SJCRH30 (cell line): ENCODE results near the gene CALCOCO1. TPM values are rescaled to one million over a fixed set of nuclear protein-coding genes. Genes with fewer than 3 reads are reported as not detected.

Source experiments
- DNase-seq, 2 experiments: peaks; one replicate each; pipeline ENCODE4 v3.0.0-alpha.2; 2015 to 2020
- H3K27ac ChIP-seq: fragments of 250-450 bp; sonication (Bioruptor Pico); 2 replicates; pipeline ENCODE4 v1.5.1; 2020; ENCODE audit warnings: mild to moderate bottlenecking, moderate library complexity
- H3K27me3 ChIP-seq: fragments of 250-450 bp; sonication (Bioruptor Pico); 2 replicates; pipeline ENCODE4 v1.5.1; 2020; ENCODE audit warnings: mild to moderate bottlenecking, moderate library complexity
- H3K36me3 ChIP-seq: fragments of 250-450 bp; sonication (Bioruptor Pico); 2 replicates; pipeline ENCODE4 v1.5.1; 2020; ENCODE audit warnings: mild to moderate bottlenecking, moderate library complexity
- H3K4me1 ChIP-seq: fragments of 250-450 bp; sonication (Bioruptor Pico); 2 replicates; pipeline ENCODE4 v1.5.1; 2020; ENCODE audit warnings: mild to moderate bottlenecking, moderate library complexity
- H3K4me3 ChIP-seq: fragments of 250-450 bp; sonication (Bioruptor Pico); 2 replicates; pipeline ENCODE4 v1.5.1; 2020; ENCODE audit warnings: mild to moderate bottlenecking, moderate library complexity
- H3K9me3 ChIP-seq: fragments of 250-450 bp; sonication (Bioruptor Pico); replicated peaks from 2 replicates; pipeline ENCODE4 v1.5.1; 2020; ENCODE audit warnings: mild to moderate bottlenecking, moderate library complexity
- total RNA-seq: library from RNA; depleted of rRNA; stranded (reverse); fragments of >200 nt; shearing (Covaris generic); gene quantifications from 2 replicates; pipeline ENCODE4 v1.2.3, GENCODE V29; 2014

CALCOCO1 gene
- total RNA-seq, 1 experiment from 2014 or later = 20.3 TPM

DNA sequence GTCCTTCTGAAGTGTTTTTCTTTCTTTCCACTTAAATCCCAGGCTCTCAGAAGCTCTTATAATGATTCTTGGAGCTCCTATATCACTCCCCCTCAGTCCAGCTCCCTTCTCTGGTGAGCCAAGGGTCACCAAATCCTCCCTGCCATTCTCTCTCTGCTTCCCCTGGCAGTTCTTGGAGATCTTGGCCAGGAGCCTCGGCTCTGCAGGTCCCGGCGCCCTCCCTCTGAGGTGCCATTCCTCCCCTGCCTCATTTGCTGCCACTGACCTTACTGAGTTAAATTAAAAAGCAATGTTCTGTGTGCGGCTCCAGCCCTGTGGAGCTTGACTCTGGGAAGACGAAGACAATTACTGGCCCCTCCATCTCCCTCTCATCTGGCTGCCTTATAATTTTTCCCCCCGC lies 17.5 kb upstream of the CALCOCO1 start:
- no peak for DNase-seq
- no peak overlapping the region for H3K27ac ChIP-seq
- no peaks in the 10 kb centered on the region for H3K4me1 ChIP-seq
- H3K36me3 ChIP-seq = no peaks in the 10 kb centered on the region
- no peak overlapping the region for H3K4me3 ChIP-seq
- H3K9me3 ChIP-seq = no peaks in the 10 kb centered on the region
- peaks cover 16% of the 10 kb centered on the region for H3K27me3 ChIP-seq

DNA sequence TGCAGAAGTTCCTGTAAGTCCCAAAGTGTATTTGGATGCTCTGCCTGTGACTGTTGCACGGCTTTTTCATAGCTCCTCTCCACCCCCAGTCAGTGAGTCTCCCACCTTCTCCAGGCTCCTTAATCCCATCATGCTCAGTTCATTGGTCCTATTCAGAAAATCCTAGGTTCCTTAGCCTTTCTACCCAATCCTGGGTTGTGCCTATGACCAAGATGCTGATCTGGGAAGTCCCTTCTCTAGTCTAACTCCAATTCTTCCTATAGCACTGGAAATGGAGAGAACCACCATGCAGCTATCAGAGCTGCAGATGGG lies 16.8 kb upstream of the CALCOCO1 start:
- Histone ChIP-seq H3K27ac (no peak overlapping the region), H3K4me1 (no peaks in the 10 kb centered on the region), H3K9me3 (no peaks in the 10 kb centered on the region), H3K4me3 (no peak overlapping the region), H3K36me3 (no peaks in the 10 kb centered on the region), H3K27me3 (peaks cover 18% of the 10 kb centered on the region; the same call in 1 of the 2 replicates)
- no peak for DNase-seq

GRCh38 chr12:53743266-53744129 lies 16.2 kb upstream of the CALCOCO1 start:
- Histone ChIP-seq H3K4me3 (no peak overlapping the region), H3K27me3 (peaks cover 23% of the 10 kb centered on the region; the same call in 1 of the 2 replicates), H3K27ac (no peak overlapping the region), H3K4me1 (no peaks in the 10 kb centered on the region), H3K9me3 (no peaks in the 10 kb centered on the region), H3K36me3 (no peaks in the 10 kb centered on the region)
- DNase-seq = peak; percentile 36 to 83

DNA sequence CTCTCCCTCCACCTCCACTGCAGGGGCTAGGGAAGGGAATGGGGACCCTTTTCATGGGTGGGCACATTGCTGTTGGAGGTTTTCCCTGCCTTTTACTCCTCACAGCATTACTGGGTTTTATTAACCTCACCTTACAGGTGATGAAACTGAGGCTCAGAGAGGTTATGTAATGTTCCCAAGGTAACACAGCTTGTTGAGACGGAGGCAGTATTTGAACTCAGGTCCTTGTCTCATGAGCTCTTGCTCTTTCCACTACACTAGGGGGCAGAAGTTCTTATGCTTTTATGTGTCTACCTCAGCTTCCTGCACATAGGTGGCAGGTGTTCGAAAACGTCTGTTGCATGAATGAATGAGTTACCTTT lies 12.9 kb upstream of the CALCOCO1 start:
- H3K9me3 ChIP-seq = no peaks in the 10 kb centered on the region
- no peak overlapping the region for H3K27ac ChIP-seq
- no peaks in the 10 kb centered on the region for H3K36me3 ChIP-seq
- H3K27me3 ChIP-seq = peaks cover 26% of the 10 kb centered on the region
- no peaks in the 10 kb centered on the region for H3K4me1 ChIP-seq
- DNase-seq = no peak
- H3K4me3 ChIP-seq = no peak overlapping the region

GRCh38 chr12:53739214-53740129 lies 12.2 kb upstream of the CALCOCO1 start:
- peaks cover 31% of the 10 kb centered on the region for H3K27me3 ChIP-seq
- no peak overlapping the region for H3K4me3 ChIP-seq
- no peak for DNase-seq

DNA sequence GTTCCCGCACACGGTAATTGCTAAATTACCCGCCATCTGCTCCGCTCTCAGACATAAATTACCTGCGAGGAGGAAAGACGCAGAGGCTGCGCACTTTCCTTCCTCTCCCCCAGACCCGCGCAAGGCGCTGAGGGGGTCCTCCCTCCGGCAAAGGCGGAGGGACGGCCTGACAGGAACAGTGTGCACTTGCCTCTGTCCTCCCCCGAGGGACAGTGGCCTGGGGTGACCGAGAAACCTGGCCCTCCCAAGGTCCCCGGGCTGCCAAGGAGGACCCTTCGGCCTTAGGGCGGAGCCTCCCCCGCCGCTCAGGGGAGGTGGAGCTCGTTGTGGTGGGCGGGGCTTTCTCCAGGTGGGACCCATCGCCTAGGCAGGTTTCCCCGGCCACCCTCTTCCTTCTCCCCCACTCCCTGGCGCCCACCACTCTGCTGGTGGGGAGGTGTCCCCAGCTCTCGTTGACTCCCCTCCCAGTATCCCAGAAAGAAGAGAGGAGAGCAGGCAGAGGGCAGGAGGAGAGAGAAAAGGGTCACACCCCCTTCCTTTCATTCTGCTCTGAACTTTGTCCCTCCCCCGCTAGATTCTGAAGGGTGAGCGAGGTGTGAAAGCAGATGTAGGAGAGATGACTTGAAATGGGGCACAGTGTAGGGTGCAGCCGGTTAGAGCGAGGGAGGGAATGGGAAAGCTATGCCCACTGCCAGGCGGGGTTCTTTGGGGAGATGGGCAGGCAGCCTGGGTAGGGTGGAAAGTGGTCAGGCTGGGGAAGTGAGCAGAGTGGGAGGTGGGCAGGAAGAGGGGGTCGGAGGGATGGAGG lies 11.4 kb upstream of the CALCOCO1 start:
- no peak overlapping the region for H3K4me3 ChIP-seq
- DNase-seq = no peak
- H3K9me3 ChIP-seq = no peaks in the 10 kb centered on the region
- H3K36me3 ChIP-seq = no peaks in the 10 kb centered on the region
- H3K27me3 ChIP-seq = peaks cover 31% of the 10 kb centered on the region
- H3K4me1 ChIP-seq = no peaks in the 10 kb centered on the region
- H3K27ac ChIP-seq = no peak overlapping the region

More at GRCh38 chr12:53739214-53740129, 12.2 kb upstream of the CALCOCO1 start:
- Histone ChIP-seq H3K9me3 (no peaks in the 10 kb centered on the region), H3K27ac (no peak overlapping the region), H3K36me3 (no peaks in the 10 kb centered on the region), H3K4me1 (no peaks in the 10 kb centered on the region)

DNA sequence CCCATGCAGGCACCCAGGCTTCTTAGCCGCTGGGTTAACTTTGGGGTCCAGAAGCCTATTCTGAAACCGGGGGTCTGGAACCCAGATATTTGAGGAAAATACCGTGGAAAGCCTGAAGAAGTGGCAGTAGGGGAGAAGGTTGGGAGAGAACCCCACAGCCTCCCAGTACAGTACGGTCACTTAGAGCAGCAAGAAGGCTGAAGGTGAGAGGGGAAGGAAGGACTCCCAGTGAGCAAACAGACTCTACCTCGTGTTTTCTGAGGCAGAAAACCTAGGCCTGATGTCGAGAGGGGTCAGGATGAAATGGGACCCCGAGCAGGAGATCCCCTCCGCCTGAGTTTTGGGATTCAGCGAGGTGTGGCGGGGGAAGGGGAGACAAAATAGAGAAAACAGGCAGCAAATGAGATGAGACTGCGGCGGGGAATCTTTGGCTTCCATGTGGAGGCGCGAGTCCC lies 10.7 kb upstream of the CALCOCO1 start:
- Histone ChIP-seq H3K36me3 (no peaks in the 10 kb centered on the region), H3K4me3 (no peak overlapping the region), H3K27me3 (peaks cover 31% of the 10 kb centered on the region), H3K27ac (no peak overlapping the region), H3K4me1 (no peaks in the 10 kb centered on the region), H3K9me3 (no peaks in the 10 kb centered on the region)
- DNase-seq = no peak

GRCh38 chr12:53737093-53737808 lies 10.0 kb upstream of the CALCOCO1 start:
- H3K27me3 ChIP-seq = peaks cover 31% of the 10 kb centered on the region
- no peaks in the 10 kb centered on the region for H3K36me3 ChIP-seq
- H3K4me1 ChIP-seq = no peaks in the 10 kb centered on the region
- no peaks in the 10 kb centered on the region for H3K9me3 ChIP-seq
- H3K27ac ChIP-seq = no peak overlapping the region
- DNase-seq = no peak
- no peak overlapping the region for H3K4me3 ChIP-seq

DNA sequence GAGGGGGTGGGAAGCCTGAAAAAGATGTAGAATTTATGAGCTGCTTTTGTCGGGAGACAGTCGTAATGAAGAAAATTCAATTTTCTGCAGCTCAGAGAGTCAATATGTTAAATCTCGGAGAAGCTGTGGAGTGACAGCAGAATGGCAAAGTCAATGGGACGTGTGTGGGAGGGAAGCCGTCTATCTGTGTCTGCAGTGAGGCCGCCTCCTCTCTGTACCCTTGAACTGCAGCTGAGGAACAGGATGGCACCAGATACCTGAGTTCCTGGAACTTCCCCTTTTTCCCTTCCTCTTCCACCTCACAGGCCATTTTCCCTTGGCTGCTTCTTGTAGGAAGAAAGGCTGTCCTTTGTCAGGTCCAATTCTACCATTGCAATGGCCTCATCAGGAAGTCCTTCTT lies 9.3 kb upstream of the CALCOCO1 start:
- Histone ChIP-seq H3K4me3 (no peak overlapping the region), H3K36me3 (no peaks in the 10 kb centered on the region), H3K27me3 (peaks cover 31% of the 10 kb centered on the region), H3K27ac (no peak overlapping the region), H3K4me1 (no peaks in the 10 kb centered on the region), H3K9me3 (no peaks in the 10 kb centered on the region)
- DNase-seq = no peak

DNA sequence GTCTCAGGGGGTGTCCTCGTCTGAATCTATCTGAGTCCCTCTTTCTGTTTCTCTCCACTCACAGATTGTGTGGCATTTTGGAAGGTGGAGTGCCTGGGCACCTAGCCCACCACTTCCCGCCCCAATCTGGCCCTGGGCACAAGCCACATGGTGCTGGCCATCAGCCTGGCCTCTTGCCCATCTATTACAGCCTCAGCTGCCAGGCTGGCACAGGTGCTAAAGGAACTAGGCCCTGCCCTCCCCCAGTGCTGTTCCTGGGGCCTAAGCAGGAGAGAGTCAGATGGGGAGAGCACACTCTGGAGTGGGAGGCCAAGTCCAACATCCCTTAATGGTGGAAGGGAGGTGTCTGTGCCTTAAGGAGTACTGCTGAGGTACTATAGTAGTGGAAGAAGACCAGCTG lies 8.3 kb upstream of the CALCOCO1 start:
- no peak overlapping the region for H3K4me3 ChIP-seq
- peaks cover 31% of the 10 kb centered on the region for H3K27me3 ChIP-seq
- H3K27ac ChIP-seq = no peak overlapping the region
- DNase-seq = no peak
- no peaks in the 10 kb centered on the region for H3K4me1 ChIP-seq
- no peaks in the 10 kb centered on the region for H3K9me3 ChIP-seq
- no peaks in the 10 kb centered on the region for H3K36me3 ChIP-seq

DNA sequence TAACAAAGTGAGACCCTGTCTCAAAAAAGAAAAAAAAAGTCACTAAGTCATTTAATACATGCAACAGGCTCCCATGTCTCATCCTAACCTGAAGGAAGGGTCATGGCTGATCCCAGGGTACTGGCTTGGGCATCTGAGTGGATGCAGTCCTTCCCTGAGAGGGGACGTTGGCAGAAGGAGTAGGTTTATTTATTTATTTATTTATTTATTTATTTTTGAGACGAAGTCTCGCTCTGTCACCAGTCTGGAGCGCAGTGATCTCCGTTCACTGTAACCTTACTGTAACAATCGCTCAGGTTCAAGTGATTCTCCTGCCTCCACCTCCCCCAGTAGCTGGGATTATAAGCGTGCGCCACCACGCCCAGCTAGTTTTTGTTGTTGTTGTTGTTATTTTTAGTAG lies 7.2 kb upstream of the CALCOCO1 start:
- H3K9me3 ChIP-seq = no peaks in the 10 kb centered on the region
- no peaks in the 10 kb centered on the region for H3K36me3 ChIP-seq
- H3K27me3 ChIP-seq = peaks cover 25% of the 10 kb centered on the region
- no peak overlapping the region for H3K4me3 ChIP-seq
- no peak for DNase-seq
- H3K4me1 ChIP-seq = no peaks in the 10 kb centered on the region
- no peak overlapping the region for H3K27ac ChIP-seq

- no peak for DNase-seq
- no peak overlapping the region for H3K27ac ChIP-seq
- peaks cover 20% of the 10 kb centered on the region for H3K27me3 ChIP-seq
- H3K9me3 ChIP-seq = no peaks in the 10 kb centered on the region
- H3K4me1 ChIP-seq = no peaks in the 10 kb centered on the region
- no peaks in the 10 kb centered on the region for H3K36me3 ChIP-seq
- H3K4me3 ChIP-seq = no peak overlapping the region
Measured at GRCh38 chr12:53733807-53734200, 6.6 kb upstream of the CALCOCO1 start.

- no peak for DNase-seq
- Histone ChIP-seq H3K27me3 (peaks cover 15% of the 10 kb centered on the region), H3K9me3 (no peaks in the 10 kb centered on the region), H3K27ac (no peak overlapping the region), H3K4me3 (no peak overlapping the region), H3K36me3 (no peaks in the 10 kb centered on the region), H3K4me1 (no peaks in the 10 kb centered on the region)
Measured at GRCh38 chr12:53733051-53733806, 6.0 kb upstream of the CALCOCO1 start.
